ENCODE results near the gene CAMK2D. TPM values are rescaled to one million over a fixed set of nuclear protein-coding genes. Genes with fewer than 3 reads are reported as not detected.

The CAMK2D gene
- total and polyA plus RNA-seq, 2 experiments from 2014 or later = 4.9 to 14.6 TPM

GRCh38 chr4:113588895-113589668, 172.5 kb downstream of the CAMK2D start:
- no peaks in the 10 kb centered on the region for H4K20me1 ChIP-seq (replicated peaks; ENCODE audit: insufficient read depth)
- H3K27ac ChIP-seq (ENCODE audit: low read depth) = no peak overlapping the region
- no peak overlapping the region for H3K4me2 ChIP-seq
- no peak overlapping the region for H2AFZ ChIP-seq
- Mint-ChIP-seq H3K4me3 (no peak overlapping the region), H3K4me1 (peaks cover 18% of the 10 kb centered on the region), H3K27ac (no peak overlapping the region; the same call in 1 of the 2 replicates), H3K27me3 (ENCODE audit: insufficient read depth, low read depth, poor library complexity) (no peaks in the 10 kb centered on the region), H3K9me3 (no peaks in the 10 kb centered on the region), H3K36me3 (ENCODE audit: low read depth) (no peaks in the 10 kb centered on the region)
- ATAC-seq (no peak), DNase-seq (ENCODE audit: low spot score) (no peak)
- peaks cover 7% of the 10 kb centered on the region; the same call in 1 of the 2 replicates for H3K4me1 ChIP-seq (ENCODE audit: insufficient read depth)
- no peaks in the 10 kb centered on the region for H3F3A ChIP-seq (replicated peaks; ENCODE audit: low read depth)
- TF ChIP-seq REST (IDR thresholded peaks at IDR 0.05; ENCODE audit: unreplicated experiment) (no peak), JUNB (IDR thresholded peaks at IDR 0.05; ENCODE audit: unreplicated experiment) (no peak), CREB1 (CRISPR knock-in tag; IDR thresholded peaks at IDR 0.05; ENCODE audit: low read depth) (no peak), ZNF114 (CRISPR knock-in tag; IDR thresholded peaks at IDR 0.05) (no peak), EZH2 (IDR thresholded peaks at IDR 0.05; ENCODE audit: low read depth, unreplicated experiment) (no peak), NANOG (IDR thresholded peaks at IDR 0.05; ENCODE audit: borderline replicate concordance) (no peak), STAT1 (IDR thresholded peaks at IDR 0.05; ENCODE audit: unreplicated experiment) (no peak), POLR2AphosphoS5 (IDR thresholded peaks at IDR 0.05; ENCODE audit: low read depth) (no peak), ZNF331 (CRISPR knock-in tag; IDR thresholded peaks at IDR 0.05; ENCODE audit: low read depth) (no peak), EZH2phosphoT487 (IDR thresholded peaks at IDR 0.05; ENCODE audit: unreplicated experiment) (no peak)
- TF ChIP-seq, protein P1, sequence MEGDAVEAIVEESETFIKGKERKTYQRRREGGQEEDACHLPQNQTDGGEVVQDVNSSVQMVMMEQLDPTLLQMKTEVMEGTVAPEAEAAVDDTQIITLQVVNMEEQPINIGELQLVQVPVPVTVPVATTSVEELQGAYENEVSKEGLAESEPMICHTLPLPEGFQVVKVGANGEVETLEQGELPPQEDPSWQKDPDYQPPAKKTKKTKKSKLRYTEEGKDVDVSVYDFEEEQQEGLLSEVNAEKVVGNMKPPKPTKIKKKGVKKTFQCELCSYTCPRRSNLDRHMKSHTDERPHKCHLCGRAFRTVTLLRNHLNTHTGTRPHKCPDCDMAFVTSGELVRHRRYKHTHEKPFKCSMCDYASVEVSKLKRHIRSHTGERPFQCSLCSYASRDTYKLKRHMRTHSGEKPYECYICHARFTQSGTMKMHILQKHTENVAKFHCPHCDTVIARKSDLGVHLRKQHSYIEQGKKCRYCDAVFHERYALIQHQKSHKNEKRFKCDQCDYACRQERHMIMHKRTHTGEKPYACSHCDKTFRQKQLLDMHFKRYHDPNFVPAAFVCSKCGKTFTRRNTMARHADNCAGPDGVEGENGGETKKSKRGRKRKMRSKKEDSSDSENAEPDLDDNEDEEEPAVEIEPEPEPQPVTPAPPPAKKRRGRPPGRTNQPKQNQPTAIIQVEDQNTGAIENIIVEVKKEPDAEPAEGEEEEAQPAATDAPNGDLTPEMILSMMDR (conservative IDR thresholded peaks at IDR 0.05; ENCODE audit: low read depth in 2 of 2) = no peak
- TF ChIP-seq, protein P2, sequence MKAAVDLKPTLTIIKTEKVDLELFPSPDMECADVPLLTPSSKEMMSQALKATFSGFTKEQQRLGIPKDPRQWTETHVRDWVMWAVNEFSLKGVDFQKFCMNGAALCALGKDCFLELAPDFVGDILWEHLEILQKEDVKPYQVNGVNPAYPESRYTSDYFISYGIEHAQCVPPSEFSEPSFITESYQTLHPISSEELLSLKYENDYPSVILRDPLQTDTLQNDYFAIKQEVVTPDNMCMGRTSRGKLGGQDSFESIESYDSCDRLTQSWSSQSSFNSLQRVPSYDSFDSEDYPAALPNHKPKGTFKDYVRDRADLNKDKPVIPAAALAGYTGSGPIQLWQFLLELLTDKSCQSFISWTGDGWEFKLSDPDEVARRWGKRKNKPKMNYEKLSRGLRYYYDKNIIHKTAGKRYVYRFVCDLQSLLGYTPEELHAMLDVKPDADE (IDR thresholded peaks at IDR 0.05) = no peak
- TF ChIP-seq, protein P3, sequence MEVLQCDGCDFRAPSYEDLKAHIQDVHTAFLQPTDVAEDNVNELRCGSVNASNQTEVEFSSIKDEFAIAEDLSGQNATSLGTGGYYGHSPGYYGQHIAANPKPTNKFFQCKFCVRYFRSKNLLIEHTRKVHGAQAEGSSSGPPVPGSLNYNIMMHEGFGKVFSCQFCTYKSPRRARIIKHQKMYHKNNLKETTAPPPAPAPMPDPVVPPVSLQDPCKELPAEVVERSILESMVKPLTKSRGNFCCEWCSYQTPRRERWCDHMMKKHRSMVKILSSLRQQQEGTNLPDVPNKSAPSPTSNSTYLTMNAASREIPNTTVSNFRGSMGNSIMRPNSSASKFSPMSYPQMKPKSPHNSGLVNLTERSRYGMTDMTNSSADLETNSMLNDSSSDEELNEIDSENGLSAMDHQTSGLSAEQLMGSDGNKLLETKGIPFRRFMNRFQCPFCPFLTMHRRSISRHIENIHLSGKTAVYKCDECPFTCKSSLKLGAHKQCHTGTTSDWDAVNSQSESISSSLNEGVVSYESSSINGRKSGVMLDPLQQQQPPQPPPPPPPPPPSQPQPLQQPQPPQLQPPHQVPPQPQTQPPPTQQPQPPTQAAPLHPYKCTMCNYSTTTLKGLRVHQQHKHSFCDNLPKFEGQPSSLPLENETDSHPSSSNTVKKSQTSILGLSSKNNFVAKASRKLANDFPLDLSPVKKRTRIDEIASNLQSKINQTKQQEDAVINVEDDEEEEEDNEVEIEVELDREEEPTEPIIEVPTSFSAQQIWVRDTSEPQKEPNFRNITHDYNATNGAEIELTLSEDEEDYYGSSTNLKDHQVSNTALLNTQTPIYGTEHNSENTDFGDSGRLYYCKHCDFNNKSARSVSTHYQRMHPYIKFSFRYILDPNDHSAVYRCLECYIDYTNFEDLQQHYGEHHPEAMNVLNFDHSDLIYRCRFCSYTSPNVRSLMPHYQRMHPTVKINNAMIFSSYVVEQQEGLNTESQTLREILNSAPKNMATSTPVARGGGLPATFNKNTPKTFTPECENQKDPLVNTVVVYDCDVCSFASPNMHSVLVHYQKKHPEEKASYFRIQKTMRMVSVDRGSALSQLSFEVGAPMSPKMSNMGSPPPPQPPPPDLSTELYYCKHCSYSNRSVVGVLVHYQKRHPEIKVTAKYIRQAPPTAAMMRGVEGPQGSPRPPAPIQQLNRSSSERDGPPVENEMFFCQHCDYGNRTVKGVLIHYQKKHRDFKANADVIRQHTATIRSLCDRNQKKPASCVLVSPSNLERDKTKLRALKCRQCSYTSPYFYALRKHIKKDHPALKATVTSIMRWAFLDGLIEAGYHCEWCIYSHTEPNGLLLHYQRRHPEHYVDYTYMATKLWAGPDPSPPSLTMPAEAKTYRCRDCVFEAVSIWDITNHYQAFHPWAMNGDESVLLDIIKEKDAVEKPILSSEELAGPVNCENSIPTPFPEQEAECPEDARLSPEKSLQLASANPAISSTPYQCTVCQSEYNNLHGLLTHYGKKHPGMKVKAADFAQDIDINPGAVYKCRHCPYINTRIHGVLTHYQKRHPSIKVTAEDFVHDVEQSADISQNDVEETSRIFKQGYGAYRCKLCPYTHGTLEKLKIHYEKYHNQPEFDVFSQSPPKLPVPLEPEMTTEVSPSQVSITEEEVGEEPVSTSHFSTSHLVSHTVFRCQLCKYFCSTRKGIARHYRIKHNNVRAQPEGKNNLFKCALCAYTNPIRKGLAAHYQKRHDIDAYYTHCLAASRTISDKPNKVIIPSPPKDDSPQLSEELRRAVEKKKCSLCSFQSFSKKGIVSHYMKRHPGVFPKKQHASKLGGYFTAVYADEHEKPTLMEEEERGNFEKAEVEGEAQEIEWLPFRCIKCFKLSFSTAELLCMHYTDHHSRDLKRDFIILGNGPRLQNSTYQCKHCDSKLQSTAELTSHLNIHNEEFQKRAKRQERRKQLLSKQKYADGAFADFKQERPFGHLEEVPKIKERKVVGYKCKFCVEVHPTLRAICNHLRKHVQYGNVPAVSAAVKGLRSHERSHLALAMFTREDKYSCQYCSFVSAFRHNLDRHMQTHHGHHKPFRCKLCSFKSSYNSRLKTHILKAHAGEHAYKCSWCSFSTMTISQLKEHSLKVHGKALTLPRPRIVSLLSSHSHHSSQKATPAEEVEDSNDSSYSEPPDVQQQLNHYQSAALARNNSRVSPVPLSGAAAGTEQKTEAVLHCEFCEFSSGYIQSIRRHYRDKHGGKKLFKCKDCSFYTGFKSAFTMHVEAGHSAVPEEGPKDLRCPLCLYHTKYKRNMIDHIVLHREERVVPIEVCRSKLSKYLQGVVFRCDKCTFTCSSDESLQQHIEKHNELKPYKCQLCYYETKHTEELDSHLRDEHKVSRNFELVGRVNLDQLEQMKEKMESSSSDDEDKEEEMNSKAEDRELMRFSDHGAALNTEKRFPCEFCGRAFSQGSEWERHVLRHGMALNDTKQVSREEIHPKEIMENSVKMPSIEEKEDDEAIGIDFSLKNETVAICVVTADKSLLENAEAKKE (CRISPR knock-in tag; IDR thresholded peaks at IDR 0.05) = no peak
- no peaks in the 10 kb centered on the region for H3K36me3 ChIP-seq (ENCODE audit: insufficient read depth)
- no peaks in the 10 kb centered on the region for H3K79me2 ChIP-seq (replicated peaks; ENCODE audit: insufficient read depth)
- H3K9me2 ChIP-seq (ENCODE audit: insufficient read depth) = peaks cover 2% of the 10 kb centered on the region
- H3K4me3 ChIP-seq = no peak overlapping the region
- no peaks in the 10 kb centered on the region for H3K27me3 ChIP-seq (ENCODE audit: insufficient read depth)
